Epidermal melanocyte (primary cell): ENCODE measurements around the gene KCNB1.

Source experiments
- DNase-seq: peaks from one replicate; pipeline ENCODE4 v3.0.0; 2011; ENCODE audit warnings: low spot score; ENCODE audit not compliant: insufficient read length

Gene KCNB1

DNA sequence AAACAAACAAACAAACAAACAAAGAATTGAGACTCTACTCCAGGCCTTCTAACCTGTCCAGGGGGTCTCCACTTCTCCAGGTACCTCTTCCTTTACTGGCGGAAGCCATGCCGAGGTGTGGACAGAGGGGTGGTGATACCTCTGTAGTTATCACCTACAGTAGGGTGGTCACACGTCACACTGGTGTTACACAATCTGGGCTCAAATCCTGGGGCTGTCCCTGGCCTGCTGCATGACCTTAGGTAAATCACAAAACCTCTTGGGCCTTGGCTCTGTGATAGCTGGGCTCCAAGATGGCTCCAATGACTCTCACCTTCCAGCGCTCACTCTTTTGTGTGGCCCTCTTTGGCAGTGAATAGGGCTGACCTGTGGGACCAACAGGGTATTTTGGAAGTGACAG lies 127.8 kb downstream of the KCNB1 start:
- DNase-seq: no peak

DNA sequence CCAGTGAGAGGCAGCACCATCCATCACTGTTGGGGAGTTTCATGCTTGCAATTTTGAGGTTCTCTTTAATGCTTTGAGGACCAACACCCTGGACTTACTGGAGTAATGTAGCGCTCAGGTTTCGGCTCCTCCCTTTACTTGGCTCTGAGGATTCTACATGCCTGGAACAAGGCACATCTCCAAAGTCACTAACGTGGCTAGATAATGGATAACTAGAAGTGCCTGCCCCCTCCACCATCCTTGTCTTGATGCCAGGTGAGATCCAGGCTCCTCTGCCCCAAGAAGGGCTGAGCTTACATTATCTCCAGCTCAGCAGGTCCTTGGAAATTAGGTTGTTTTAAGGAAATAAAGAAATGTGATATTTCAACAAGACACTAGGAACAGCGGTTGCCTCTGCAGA lies 129.1 kb downstream of the KCNB1 start:
- no peak for DNase-seq

DNA sequence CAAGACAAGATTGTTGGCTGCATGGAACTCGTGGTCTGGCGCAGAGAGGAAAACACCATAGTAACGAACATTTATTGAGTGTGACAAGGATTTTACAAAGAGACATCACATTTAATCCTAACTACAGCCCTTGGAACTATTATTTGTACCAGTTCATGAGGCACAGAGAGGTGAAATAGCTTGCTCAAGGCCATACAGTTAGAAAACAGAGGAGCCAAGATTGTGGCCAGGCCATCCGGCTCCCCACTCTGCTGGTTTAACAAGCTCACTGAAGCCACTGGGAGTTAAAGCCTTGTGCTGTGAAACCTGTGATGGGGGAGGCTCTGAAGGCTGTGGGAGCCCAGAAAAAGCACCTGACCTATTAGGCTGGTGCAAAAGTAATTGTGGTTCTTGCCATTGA lies 129.7 kb downstream of the KCNB1 start:
- DNase-seq: no peak

DNA sequence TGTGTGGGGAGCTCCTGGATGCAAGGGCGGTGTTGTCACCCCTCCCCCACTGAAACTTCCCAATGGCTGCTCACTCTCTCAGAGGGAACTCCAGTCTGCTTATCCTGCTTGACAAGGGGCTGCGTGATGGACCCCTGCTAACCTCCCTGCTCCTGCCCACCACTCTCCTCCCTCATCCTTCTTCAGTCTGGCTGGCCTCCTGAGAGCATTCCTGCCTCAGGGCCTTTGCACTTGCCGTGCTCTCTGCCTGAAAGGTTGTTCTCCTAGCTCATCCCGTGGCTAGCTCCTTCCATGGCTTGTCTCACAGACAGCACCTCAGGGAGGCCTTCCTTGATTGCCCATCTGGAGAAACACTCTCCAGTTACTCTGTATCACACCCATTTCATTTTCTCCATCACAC lies 130.7 kb downstream of the KCNB1 start:
- DNase-seq: no peak

DNA sequence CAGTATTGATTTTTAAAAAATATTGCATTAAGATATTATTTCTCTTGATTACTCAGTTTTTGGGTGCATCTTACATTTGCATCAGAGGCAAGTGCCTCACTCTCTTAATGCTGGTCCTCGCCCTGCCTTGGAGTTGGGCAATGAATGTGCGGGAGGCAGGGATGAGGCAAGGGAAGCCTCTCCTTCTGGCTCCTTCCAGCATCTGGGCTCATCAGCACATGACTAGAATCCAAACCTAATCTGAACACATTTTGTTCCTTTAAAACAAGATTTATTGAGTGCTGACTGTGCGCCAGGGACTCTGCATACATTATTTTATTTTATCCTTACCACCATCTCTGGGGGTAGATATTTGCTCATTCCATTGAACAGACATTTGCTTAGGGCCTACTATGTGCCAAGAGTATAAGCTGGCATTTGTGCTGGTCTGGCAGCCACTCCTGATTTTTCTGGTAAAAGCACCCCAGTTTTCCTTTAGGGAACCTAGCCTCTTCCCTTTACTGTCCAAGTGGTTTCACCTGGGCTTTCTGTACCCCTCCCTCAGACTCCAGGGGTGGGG lies 132.7 kb downstream of the KCNB1 start:
- no peak for DNase-seq

DNA sequence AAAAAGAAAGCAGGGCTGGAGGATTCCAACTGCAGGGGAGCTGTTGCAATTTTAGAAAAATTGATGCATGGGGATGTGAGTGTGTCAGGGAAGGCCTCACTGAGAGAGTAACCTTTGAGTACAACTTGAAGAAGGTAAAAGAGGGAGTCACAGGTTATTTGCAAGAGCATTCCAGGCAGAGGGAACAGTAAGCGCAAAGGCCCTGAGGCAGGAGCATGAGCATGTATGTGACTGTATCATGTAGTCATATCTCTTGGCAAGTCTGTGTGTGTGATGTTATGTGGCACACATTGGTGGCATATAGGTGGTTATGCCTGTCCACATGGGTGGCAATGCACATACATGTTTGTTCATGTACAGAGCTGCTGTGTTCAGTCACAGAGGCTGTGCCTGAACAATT lies 133.4 kb downstream of the KCNB1 start:
- DNase-seq: no peak

DNA sequence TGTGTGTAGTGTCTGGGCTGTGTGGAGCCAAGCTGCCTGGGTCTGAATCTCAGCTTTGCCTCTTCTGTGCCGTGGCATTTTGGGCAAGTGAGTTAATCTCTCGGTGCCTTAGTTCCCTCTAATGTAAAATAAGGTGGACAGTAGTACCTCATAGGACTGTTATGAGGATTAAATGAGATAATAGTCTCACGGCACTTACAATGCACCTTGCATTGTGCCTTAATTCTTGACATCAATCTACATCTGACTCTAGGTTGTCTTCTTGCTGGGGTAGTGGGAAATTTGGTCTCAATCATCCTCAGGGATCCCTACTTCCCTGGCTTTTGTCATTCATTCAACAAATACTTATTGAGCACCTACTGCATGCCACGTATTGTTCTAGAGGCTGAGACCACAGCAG lies 133.9 kb downstream of the KCNB1 start:
- no peak for DNase-seq

DNA sequence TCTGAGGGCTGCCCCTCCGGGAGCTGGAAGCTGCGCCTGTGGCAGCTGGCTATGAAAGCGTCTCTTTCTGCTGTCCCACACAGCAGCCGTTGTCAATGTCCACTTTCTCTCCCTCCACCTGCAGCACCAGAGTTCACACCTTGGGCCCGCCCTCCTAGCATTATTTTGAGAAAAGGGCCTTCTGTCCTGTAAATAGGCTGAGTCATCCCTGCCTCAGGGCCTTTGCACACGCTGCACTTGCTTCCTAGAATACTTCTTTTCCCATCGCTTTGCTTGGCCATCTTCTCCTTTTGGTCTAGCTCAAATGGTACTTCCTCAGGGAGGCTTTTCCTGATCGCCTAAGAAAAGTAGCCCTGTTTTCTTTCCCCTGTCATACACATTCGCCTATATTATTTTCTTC lies 135.3 kb downstream of the KCNB1 start:
- DNase-seq: no peak

DNA sequence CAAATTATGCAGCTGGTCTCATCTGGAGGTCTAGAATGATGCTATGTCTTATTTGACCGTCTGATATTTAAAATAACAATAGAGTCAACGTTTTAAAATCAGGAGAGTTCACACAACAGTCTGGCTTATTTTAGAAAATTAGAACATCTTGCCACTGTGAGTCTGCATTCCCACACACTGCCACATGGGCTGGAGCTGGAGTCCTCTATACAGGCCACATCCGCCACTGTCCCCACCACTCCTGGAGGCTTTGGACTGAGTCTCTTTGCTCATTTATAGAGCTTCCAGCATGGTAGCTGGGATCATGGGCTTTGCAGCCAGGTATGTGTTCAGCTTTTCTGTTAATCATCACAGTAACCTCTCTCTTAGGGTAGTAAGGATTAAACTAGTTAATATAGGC lies 135.8 kb downstream of the KCNB1 start:
- no peak for DNase-seq

DNA sequence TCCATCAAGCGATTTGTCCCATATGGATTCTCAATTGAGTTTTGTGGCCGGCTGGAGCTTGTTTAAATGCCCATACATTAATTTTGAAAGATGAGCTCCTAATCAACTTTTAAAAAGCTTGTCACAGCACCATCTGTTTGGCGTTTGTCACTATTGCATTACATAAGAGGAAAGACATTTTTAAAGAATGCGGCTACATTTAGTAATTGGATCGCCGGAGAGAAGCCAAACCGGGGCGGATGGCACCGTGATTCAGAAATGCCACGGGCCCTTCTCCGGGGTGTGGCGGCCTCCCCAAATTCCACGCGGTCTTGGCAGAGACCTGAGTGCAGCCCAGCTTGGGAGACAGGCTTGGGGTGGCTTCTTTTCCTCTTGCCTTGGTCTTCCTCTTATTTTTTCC lies 136.9 kb downstream of the KCNB1 start:
- DNase-seq: peak; percentile 40

DNA sequence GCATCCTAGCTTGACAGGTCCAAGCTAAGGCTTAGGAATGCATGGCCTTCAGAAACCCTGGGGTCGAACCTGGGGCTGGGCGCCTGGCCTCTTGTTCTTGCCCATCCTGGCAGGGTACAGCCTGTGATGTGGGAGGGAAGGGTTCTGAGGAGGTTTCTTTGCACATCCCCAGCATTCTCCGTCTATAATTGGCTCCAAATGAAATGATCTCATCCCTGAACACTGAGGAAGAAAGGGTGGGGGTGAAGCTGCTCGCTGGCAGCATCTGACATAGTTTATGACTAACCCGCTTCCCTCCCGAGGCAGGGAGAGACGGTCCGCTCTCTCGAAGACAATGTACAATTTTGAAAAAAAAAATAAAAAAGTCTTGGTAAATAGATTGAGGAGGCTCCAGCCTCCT lies 137.5 kb downstream of the KCNB1 start:
- DNase-seq: peak; percentile 85

DNA sequence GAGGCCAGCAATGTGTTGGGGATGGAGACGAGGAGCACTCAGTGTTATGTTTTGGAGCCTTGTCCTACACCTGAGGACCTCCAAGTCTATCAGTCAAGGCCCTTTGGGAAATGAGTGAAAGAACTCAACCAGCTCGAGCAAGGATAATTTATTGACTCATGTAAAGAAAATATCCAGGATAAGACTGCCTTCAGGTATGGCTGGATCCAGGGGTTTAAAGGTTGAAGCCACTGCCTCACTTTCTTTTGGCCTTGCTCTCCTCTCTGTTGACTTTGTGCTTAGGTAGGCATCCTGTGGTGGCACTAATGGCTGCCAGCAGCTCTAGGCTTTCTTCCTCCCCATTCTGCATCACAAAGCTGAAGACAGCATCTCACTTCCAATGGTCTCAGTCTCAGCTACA lies 138.3 kb downstream of the KCNB1 start:
- DNase-seq: no peak

DNA sequence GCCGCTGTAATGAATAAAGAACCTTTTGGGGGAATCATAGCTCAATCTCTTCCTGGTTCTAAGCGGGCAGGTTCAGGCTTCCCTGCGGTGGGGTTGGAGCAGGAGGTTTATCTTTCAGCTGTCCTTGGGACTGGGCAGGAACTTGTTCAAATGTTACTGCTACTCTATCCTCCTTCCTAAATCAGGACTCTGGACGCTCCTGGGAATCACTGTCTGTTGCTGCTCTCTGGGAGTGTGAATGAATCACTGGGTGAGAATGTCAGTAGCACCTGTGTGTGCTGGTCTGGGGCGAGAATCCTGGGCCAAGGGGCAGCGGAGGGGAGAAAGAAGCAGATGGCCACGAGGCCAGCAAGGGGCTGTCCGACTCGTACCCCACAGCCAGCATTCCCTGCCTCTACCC lies 139.2 kb downstream of the KCNB1 start:
- no peak for DNase-seq

DNA sequence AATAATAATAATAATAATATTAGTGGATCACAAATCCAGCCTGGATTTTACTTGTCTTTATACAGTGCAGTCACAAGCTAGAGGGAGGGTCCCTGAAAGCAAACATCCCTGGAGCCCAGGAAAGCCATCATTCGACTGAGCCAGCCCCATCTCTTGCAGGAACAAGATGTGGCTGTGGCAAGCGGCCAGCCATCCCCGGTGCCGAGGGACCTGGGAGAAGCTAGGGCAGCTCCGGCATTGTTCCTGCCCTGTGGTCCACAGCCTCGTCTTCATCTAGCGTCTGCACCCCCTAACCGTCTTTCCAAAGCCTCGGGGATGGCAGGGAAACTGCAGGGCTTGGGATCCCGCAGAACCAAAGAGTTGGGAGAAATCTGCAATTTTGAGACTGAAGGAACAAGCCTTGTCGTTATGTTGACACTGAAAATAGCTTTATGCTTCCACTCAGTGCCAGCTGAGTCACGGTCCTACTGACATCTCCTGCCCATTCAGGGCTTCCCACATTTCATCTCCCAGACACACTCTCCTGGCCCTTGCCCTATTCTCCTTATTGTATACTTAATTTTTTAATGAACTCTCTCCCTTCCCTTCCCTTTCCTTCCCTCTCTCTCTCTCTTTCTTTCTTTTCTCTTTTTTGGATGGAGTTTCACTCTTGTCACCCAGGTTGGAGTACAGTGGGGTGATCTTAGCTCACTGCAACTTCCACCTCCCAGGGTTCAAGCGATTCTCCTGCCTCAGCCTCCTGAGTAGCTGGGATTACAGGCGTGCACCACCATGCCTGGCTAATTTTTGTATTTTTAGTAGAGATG lies 142.1 kb downstream of the KCNB1 start:
- DNase-seq: no peak

DNA sequence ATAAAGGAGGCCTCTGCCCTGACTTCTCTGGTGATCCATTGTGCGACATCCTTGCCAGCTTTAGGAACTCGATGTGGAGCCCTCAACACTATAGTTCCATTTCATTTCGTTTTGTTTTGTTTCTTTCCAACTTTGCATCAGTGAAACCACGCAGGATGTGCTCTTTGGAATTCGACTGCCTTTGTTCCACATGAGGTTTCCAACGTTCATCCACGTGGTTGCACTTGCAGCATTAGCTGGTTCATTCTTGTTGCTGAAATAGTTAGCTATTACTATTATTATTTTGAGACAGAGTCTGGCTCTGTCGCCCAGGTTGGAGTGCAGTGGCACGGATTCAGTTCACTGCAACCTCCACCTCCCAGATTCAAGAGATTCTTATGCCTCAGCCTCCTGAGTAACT lies 143.3 kb downstream of the KCNB1 start:
- no peak for DNase-seq

DNA sequence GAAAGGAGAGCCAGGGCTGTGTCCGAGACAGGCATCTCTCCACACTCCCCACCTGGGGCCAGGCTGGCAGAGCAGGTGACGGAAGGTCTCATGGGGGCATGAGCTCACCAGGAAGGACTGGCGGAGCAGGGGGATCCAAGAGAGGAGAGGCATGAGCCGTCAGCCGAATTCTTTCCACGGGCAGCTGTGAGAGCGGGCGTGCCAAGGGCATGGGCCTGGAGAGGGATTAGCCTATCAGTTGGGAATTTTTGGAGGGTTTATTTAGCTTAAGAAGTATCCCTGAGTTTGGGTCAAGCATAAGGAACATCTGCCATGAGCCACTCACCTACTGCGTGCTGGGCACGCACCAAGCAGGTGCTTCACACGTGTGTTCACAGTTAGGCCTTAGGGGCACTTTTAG lies 144.4 kb downstream of the KCNB1 start:
- no peak for DNase-seq

DNA sequence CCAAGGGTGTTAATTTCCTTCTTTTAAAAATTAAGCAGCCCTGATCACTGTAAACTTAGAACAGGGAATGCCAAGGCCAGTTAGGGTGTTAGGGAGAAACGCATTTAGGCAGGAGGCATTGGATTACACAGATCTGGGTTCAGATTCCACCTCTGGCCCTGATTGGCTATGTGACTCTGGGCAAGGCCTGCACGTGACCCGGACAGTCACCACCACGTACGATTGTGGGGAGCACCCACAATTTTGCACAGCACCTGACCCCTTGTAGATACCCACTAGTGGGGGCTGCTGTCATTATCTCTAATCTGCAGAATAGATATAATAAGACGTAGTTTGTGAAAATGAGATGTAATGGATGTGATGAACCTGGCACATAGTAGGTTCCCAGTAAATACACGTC lies 145.1 kb downstream of the KCNB1 start:
- no peak for DNase-seq

DNA sequence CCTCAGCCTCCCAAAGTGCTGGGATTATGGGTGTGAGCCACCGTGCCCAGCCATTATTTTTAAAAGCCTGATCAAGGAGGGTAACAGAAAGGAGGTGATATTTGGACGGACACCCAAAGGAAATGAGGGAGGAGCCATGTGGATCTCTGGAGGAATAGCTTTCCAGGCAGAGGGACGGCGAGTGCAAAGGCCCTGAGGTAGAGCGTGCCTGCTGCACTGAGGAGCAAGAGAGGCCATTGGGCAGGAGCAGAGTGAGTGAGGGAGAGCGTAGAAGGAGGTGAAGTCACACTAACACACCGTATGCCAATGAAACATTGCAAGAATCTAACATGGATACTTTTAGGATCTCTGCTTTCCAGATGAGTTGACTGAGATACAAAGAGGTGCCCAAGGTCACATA lies 145.7 kb downstream of the KCNB1 start:
- no peak for DNase-seq

DNA sequence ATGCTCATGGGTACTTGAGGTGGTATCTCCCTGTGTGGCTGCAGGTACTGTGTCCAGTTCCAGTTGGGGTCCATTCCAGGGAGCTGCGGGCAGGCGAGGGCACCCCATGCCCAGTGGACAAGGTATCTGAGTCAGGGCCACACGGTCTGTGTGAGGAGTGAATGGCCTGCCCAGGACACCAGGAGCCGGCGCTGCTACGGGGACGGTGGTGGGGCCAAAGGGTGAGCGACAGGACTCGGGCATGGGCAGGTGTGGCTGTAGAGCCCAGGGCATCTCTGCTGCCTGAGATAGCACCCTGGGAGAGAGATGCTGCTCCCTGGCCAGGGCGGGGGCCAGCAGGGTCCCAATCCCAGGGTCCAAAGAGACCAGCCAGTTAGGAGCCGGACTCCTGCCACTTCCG lies 147.0 kb downstream of the KCNB1 start:
- no peak for DNase-seq

DNA sequence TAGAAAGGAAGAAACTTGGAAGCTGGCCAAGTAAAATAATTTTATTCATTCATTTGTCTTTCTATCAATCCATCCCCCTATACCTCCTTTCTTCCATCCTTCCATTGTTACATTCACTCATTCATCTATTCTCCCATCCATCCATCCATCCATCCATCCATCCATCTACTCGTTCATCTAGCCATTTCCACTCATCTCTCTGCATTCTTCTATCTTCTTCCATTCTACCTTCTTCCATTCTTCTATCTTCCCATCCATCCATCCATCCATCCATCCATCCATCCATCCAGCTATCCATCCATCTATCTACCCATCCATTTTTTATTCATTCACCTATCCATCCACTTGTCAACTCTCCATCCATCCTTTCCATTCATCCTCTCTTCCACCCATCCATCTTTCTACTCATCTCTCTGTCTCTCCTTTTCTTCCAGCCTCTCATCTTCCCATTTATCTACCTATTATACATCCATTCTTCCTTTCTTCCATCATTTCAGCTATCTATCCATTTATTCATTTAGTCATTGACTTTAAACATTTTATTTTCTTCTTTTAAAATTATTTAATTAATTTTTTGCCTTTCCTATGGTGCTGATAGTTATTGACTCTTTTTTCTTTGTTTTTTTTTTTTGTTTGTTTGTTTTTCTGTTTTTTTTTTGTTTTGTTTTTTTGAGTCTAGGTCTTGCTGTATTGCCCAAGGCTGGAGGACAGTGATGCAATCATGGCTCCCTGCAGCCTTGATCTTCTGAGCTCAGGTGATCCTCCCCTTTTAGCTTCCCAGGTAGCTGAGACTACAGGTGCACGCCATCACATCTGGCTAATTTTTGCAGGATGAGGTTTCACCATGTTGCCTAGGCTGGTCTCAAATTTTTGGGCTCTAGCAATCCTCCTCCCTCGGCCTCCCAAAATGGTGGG lies 151.5 kb downstream of the KCNB1 start:
- DNase-seq: no peak

DNA sequence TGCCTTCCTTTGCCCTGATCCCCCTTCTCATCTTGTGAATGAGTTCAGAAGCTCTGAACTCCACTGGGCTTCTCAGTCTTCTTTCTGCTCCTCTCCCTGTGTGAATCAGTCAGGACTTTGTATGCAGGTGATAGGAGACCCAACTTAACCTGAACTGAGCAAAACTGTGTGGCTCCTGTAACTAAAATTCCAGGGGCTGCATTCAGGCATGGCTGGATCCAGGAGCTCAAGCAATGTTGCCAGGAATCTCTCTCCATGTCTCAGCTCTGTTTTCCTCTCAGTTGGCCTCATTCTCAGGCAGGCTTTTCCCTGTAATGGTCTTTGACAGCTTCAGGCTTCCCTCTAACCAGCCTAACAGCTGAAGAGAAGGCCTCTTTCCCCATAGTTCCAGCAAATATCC lies 153.7 kb downstream of the KCNB1 start:
- no peak for DNase-seq

DNA sequence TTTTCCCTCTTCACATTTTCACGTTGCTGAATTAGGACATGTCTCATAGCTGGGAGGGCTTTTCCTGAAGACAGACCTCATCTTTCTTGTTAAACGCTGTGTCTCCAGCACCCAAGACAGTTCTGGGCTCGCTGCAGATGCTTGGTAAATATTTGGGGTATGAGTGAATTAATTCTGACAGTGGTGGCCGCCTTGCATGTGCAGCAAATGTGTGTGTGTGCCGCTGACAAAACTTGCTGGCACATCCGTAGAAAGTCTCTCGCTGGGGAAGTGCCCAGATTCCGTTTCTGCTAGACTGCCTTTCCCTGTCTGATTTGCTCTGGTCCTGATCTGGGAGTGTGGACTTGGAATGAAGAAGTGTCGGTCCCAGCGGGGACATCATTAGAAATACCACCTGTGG lies 156.4 kb downstream of the KCNB1 start:
- DNase-seq: peak; percentile 41
